Astrocyte (in vitro differentiated cells and primary cell): ENCODE results near the gene MTUS2. TPM values are rescaled to one million over a fixed set of nuclear protein-coding genes. Genes with fewer than 3 reads are reported as not detected.

Experiments
- DNase-seq: peaks from one replicate; pipeline ENCODE4 v3.0.0-alpha.2; 2010; ENCODE audit warnings: low read depth
- FAIRE-seq: peaks from 2 replicates; lab custom pipeline; 2011; peaks lifted over from hg19 to GRCh38; lab: Jason Lieb, UNC
- H2AFZ ChIP-seq: 2 replicates; pipeline ENCODE4 v1.6.0; 2012; ENCODE audit warnings: low read depth, low read length, inconsistent platforms
- H3K27ac ChIP-seq: 2 replicates; pipeline ENCODE4 v1.5.1; 2011; ENCODE audit warnings: low read depth, low read length, inconsistent platforms
- H3K27me3 ChIP-seq: 2 replicates; pipeline ENCODE4 v1.6.0; 2011; ENCODE audit warnings: low read length, inconsistent platforms; ENCODE audit not compliant: insufficient read depth
- H3K36me3 ChIP-seq: 2 replicates; pipeline ENCODE4 v1.5.1; 2011; ENCODE audit warnings: low read length, inconsistent platforms; ENCODE audit not compliant: insufficient read depth
- H3K4me1 ChIP-seq: 2 replicates; pipeline ENCODE4 v1.5.1; 2011; ENCODE audit warnings: low read length, inconsistent platforms; ENCODE audit not compliant: insufficient read depth
- H3K4me2 ChIP-seq: 2 replicates; pipeline ENCODE4 v1.6.0; 2012; ENCODE audit warnings: low read length, inconsistent platforms
- H3K4me3 ChIP-seq: 2 replicates; pipeline ENCODE4 v1.5.1; 2011; ENCODE audit warnings: low read depth, mild to moderate bottlenecking, low read length, inconsistent platforms; ENCODE audit not compliant: insufficient read depth
- H3K79me2 ChIP-seq: 2 replicates; pipeline ENCODE4 v1.6.0; 2012; ENCODE audit warnings: mild to moderate bottlenecking, low read length, inconsistent platforms; ENCODE audit not compliant: insufficient read depth
- H3K9ac ChIP-seq: 2 replicates; pipeline ENCODE4 v1.6.0; 2012; ENCODE audit warnings: mild to moderate bottlenecking, low read length, inconsistent platforms
- H3K9me3 ChIP-seq: 2 replicates; pipeline ENCODE4 v1.5.1; 2012; ENCODE audit warnings: low read depth, mild to moderate bottlenecking, low read length, inconsistent platforms; ENCODE audit not compliant: insufficient read depth
- H4K20me1 ChIP-seq: 2 replicates; pipeline ENCODE4 v1.6.0; 2012; ENCODE audit warnings: low read length, inconsistent platforms; ENCODE audit not compliant: insufficient read depth
- H3K27ac Mint-ChIP-seq: one replicate; pipeline ENCODE4 v1.8.0; 2021; ENCODE audit warnings: mild to moderate bottlenecking, mixed read lengths; ENCODE audit not compliant: unreplicated experiment
- H3K27me3 Mint-ChIP-seq: one replicate; pipeline ENCODE4 v1.8.0; 2021; ENCODE audit warnings: low read depth, mixed read lengths; ENCODE audit not compliant: unreplicated experiment
- H3K36me3 Mint-ChIP-seq: one replicate; pipeline ENCODE4 v1.8.0; 2021; ENCODE audit warnings: low read depth, mixed read lengths; ENCODE audit not compliant: unreplicated experiment
- H3K4me1 Mint-ChIP-seq: one replicate; pipeline ENCODE4 v1.8.0; 2021; ENCODE audit warnings: low read depth, mixed read lengths; ENCODE audit not compliant: unreplicated experiment
- H3K4me3 Mint-ChIP-seq: one replicate; pipeline ENCODE4 v1.8.0; 2021; ENCODE audit warnings: mild to moderate bottlenecking, moderate library complexity, mixed read lengths; ENCODE audit not compliant: unreplicated experiment
- H3K9me3 Mint-ChIP-seq: one replicate; pipeline ENCODE4 v1.8.0; 2021; ENCODE audit warnings: mild to moderate bottlenecking, mixed read lengths; ENCODE audit not compliant: unreplicated experiment
- EZH2 ChIP-seq: IDR thresholded peaks from 2 replicates; pipeline ENCODE4 v1.6.1; 2012; ENCODE audit warnings: mild to moderate bottlenecking, low read length, inconsistent platforms; ENCODE audit not compliant: insufficient read depth
- total RNA-seq: library from RNA; stranded (reverse); gene quantifications from 2 replicates; pipeline ENCODE4 v1.2.1, GENCODE V29; 2021
- TF ChIP-seq, protein P1 (sequence below): IDR thresholded peaks from 2 replicates; pipeline ENCODE4 v1.5.1; 2011; ENCODE audit warnings: low read depth, mild to moderate bottlenecking, inconsistent platforms, low read length, moderate library complexity; ENCODE audit not compliant: insufficient read depth

The MTUS2 gene
- total RNA-seq, 1 donor from 2014 or later: 0.50 TPM

DNA sequence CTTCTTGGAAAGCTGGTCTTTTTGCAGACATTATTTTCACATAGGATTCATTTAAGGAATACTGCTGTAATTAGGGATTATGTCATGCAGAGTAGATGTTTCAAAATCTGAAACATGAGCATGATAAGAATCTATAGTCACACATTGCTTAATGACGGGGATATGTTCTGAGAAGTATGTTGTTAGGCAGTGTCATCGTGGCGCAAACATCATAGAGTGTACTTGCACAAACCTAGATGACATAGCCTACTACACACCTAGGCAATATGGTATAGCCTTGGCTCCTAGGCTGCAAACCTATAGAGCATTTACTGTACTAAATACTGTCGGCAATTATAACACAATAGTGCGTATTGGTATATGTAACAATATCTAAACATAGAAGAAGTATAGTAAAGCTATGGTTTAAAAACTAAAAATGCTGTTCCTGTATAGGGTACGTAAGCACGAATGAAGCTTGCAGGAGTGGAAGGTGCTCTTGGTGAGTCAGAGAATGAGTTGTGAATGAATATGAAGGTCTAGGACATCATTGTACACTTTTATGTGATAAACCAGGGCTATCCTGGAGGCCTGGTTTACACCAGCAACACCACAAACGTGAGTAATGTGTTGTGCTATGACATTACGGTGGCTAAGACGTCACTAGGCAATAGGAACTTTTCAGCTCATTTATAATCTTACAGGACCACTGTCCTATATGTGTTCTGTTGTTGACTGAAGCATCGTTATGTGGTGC, 283.1 kb downstream of the MTUS2 start:
- H3K9me3 ChIP-seq: no peaks in the 10 kb centered on the region

DNA sequence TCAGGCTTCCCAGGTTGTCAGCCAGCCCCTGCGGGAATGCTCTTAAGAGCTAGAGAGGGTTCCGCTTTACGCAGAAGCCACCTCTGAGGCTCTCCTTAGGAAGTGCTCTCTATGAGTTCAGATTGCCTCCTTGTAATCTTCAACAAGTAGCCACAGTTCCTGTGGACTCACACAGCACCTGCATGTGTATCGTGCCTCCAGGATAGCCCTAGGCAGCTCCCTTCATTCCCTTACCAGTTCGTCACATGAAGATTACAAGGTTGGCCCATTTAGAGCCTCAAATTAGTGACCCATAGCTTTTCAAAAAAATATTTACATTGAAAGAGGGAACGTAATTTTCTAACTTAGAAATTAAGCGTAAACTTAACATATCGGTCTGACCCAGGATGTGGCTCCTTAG, 284.3 kb downstream of the MTUS2 start:
- H3K4me1 Mint-ChIP-seq: peaks cover 15% of the 10 kb centered on the region
- no peak overlapping the region for H3K4me3 Mint-ChIP-seq
- no peaks in the 10 kb centered on the region for H3K9me3 ChIP-seq
- no peak for TF ChIP-seq EZH2
- TF ChIP-seq, protein P1, sequence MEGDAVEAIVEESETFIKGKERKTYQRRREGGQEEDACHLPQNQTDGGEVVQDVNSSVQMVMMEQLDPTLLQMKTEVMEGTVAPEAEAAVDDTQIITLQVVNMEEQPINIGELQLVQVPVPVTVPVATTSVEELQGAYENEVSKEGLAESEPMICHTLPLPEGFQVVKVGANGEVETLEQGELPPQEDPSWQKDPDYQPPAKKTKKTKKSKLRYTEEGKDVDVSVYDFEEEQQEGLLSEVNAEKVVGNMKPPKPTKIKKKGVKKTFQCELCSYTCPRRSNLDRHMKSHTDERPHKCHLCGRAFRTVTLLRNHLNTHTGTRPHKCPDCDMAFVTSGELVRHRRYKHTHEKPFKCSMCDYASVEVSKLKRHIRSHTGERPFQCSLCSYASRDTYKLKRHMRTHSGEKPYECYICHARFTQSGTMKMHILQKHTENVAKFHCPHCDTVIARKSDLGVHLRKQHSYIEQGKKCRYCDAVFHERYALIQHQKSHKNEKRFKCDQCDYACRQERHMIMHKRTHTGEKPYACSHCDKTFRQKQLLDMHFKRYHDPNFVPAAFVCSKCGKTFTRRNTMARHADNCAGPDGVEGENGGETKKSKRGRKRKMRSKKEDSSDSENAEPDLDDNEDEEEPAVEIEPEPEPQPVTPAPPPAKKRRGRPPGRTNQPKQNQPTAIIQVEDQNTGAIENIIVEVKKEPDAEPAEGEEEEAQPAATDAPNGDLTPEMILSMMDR: no peak
- H3K36me3 Mint-ChIP-seq: no peaks in the 10 kb centered on the region
- FAIRE-seq (no peak), DNase-seq (no peak)
- no peak overlapping the region for H3K4me3 ChIP-seq
- no peaks in the 10 kb centered on the region for H3K27me3 Mint-ChIP-seq
- no peaks in the 10 kb centered on the region for H3K79me2 ChIP-seq
- no peak overlapping the region for H3K4me2 ChIP-seq
- H2AFZ ChIP-seq: no peak overlapping the region
- H3K36me3 ChIP-seq: no peaks in the 10 kb centered on the region
- no peaks in the 10 kb centered on the region for H3K27me3 ChIP-seq
- H3K9ac ChIP-seq: no peak overlapping the region
- no peaks in the 10 kb centered on the region for H3K4me1 ChIP-seq
- H4K20me1 ChIP-seq: no peaks in the 10 kb centered on the region
- H3K27ac ChIP-seq: no peak overlapping the region
- no peak overlapping the region for H3K27ac Mint-ChIP-seq
- H3K9me3 Mint-ChIP-seq: no peaks in the 10 kb centered on the region

More for the DNA sequence above, 283.1 kb downstream of the MTUS2 start:
- no peak overlapping the region for H2AFZ ChIP-seq
- H4K20me1 ChIP-seq: no peaks in the 10 kb centered on the region
- TF ChIP-seq, protein P1: no peak
- no peak for TF ChIP-seq EZH2
- Mint-ChIP-seq H3K4me1 (peaks cover 24% of the 10 kb centered on the region), H3K36me3 (no peaks in the 10 kb centered on the region), H3K27me3 (no peaks in the 10 kb centered on the region), H3K4me3 (no peak overlapping the region), H3K9me3 (no peaks in the 10 kb centered on the region), H3K27ac (no peak overlapping the region)
- H3K4me2 ChIP-seq: no peak overlapping the region
- no peaks in the 10 kb centered on the region for H3K79me2 ChIP-seq
- H3K27ac ChIP-seq: no peak overlapping the region
- DNase-seq (no peak), FAIRE-seq (no peak)
- H3K36me3 ChIP-seq: no peaks in the 10 kb centered on the region
- H3K27me3 ChIP-seq: no peaks in the 10 kb centered on the region
- H3K9ac ChIP-seq: no peak overlapping the region
- H3K4me1 ChIP-seq: no peaks in the 10 kb centered on the region
- H3K4me3 ChIP-seq: no peak overlapping the region

DNA sequence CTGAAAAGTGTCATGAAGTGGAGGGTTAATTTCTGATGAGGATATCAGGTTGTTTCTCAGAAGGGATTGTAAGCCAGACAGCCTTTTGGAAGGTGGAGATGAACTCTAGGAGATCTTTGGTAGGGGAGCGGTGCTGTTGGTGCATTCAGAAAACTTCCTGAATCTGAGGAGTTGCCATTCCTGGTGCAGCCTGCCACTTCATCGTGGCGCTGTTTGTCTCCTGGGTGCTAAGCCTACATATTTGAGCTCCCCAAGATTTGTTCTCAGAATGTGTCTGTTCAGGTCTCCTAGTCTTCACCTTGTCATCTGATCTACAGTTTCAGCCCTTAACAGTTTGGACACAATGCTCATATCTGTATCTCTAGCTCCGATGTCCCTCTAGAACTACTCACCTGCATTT, 285.6 kb downstream of the MTUS2 start:
- Histone ChIP-seq H4K20me1 (no peaks in the 10 kb centered on the region), H3K27ac (no peak overlapping the region), H3K27me3 (no peaks in the 10 kb centered on the region), H3K4me1 (no peaks in the 10 kb centered on the region), H3K36me3 (no peaks in the 10 kb centered on the region), H2AFZ (no peak overlapping the region), H3K79me2 (no peaks in the 10 kb centered on the region), H3K4me2 (no peak overlapping the region), H3K9ac (no peak overlapping the region), H3K9me3 (no peaks in the 10 kb centered on the region), H3K4me3 (no peak overlapping the region)
- FAIRE-seq (no peak), DNase-seq (no peak)
- H3K9me3 Mint-ChIP-seq: no peaks in the 10 kb centered on the region
- H3K27ac Mint-ChIP-seq: no peak overlapping the region
- H3K4me1 Mint-ChIP-seq: peaks cover 6% of the 10 kb centered on the region
- no peaks in the 10 kb centered on the region for H3K27me3 Mint-ChIP-seq
- H3K4me3 Mint-ChIP-seq: no peak overlapping the region
- TF ChIP-seq, protein P1: no peak
- TF ChIP-seq EZH2: no peak
- no peaks in the 10 kb centered on the region for H3K36me3 Mint-ChIP-seq
